Lower leg skin (tissue), 3 donors: ENCODE results near the gene PTCD2.

Experiments used
- POLR2A ChIP-seq, 2 donors: fragments of 450-650 bp; IDR thresholded peaks; one replicate each; pipeline ENCODE4 v1.6.1; 2016 to 2017; ENCODE audit warnings: antibody characterized with exemption in 2 of 2, mild to moderate bottlenecking in 1 of 2, moderate library complexity in 1 of 2
- TF ChIP-seq, protein P1 (sequence below), 3 donors: fragments of 450-650 bp; IDR thresholded peaks; one replicate each; pipeline ENCODE4 v1.5.1; 2016; ENCODE audit warnings: antibody characterized with exemption in 3 of 3, mild to moderate bottlenecking in 3 of 3, moderate library complexity in 2 of 3

GRCh38 chr5:72285424-72285821, 34.8 kb upstream of the PTCD2 start:
- TF ChIP-seq, protein P1, sequence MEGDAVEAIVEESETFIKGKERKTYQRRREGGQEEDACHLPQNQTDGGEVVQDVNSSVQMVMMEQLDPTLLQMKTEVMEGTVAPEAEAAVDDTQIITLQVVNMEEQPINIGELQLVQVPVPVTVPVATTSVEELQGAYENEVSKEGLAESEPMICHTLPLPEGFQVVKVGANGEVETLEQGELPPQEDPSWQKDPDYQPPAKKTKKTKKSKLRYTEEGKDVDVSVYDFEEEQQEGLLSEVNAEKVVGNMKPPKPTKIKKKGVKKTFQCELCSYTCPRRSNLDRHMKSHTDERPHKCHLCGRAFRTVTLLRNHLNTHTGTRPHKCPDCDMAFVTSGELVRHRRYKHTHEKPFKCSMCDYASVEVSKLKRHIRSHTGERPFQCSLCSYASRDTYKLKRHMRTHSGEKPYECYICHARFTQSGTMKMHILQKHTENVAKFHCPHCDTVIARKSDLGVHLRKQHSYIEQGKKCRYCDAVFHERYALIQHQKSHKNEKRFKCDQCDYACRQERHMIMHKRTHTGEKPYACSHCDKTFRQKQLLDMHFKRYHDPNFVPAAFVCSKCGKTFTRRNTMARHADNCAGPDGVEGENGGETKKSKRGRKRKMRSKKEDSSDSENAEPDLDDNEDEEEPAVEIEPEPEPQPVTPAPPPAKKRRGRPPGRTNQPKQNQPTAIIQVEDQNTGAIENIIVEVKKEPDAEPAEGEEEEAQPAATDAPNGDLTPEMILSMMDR (IDR thresholded peaks at IDR 0.05), result no peak
- TF ChIP-seq POLR2A (IDR thresholded peaks at IDR 0.05), result no peak
